H1 (cell line): ENCODE results near the gene TCF7. TPM values are rescaled to one million over a fixed set of nuclear protein-coding genes. Genes with fewer than 3 reads are reported as not detected.
A peak's percentile ranks its signal among the peaks of the same experiment; 100 is the strongest.

Source experiments
- CTCF ChIA-PET: fragments of 300-600 bp; sonication (Branson Sonifier 250); formaldehyde crosslinking; loops from one replicate; lab custom pipeline; 2021; ENCODE audit not compliant: partially characterized antibody; lab: Charles Lee
- POLR2A ChIA-PET: fragments of 300-600 bp; sonication (Branson Sonifier 250); formaldehyde crosslinking; loops from one replicate; lab custom pipeline; 2021; ENCODE audit warnings: inconsistent platforms; ENCODE audit not compliant: partially characterized antibody; lab: Charles Lee
- DNase-seq, 2 experiments: peaks; one replicate each; pipeline versions ENCODE4 v3.0.0 to v3.0.0-alpha.2; 2010 to 2022; ENCODE audit warnings: low spot score in 2 of 2, low read depth in 1 of 2, mixed read lengths in 1 of 2
- FAIRE-seq: peaks from 2 replicates; lab custom pipeline; 2011; peaks lifted over from hg19 to GRCh38; lab: Jason Lieb, UNC
- H2AFZ ChIP-seq: 2 replicates; pipeline ENCODE4 v1.8.1; 2012; ENCODE audit warnings: low read length, inconsistent platforms
- H2AK5ac ChIP-seq: 2 replicates; pipeline ENCODE4 v1.6.1; 2013; ENCODE audit warnings: low read depth, low read length
- H2BK120ac ChIP-seq: replicated peaks from 2 replicates; pipeline ENCODE3; 2013; ENCODE audit warnings: low read depth, low read length, inconsistent platforms
- H2BK12ac ChIP-seq: 2 replicates; pipeline ENCODE4 v1.6.1; 2013; ENCODE audit warnings: low read depth, low read length
- H2BK15ac ChIP-seq: 2 replicates; pipeline ENCODE4 v1.6.1; 2013; ENCODE audit warnings: low read length
- H2BK20ac ChIP-seq: 2 replicates; pipeline ENCODE4 v1.6.1; 2013; ENCODE audit warnings: low read length
- H2BK5ac ChIP-seq: 2 replicates; pipeline ENCODE4 v1.6.1; 2013; ENCODE audit warnings: low read depth, low read length
- H3K14ac ChIP-seq: 2 replicates; pipeline ENCODE4 v1.6.1; 2013; ENCODE audit warnings: inconsistent platforms; ENCODE audit not compliant: insufficient read length
- H3K18ac ChIP-seq: 2 replicates; pipeline ENCODE4 v1.6.1; 2013; ENCODE audit warnings: low read length; ENCODE audit errors: extremely low read depth
- H3K23ac ChIP-seq: 2 replicates; pipeline ENCODE4 v1.6.1; 2013; ENCODE audit warnings: inconsistent platforms; ENCODE audit not compliant: insufficient read length
- H3K23me2 ChIP-seq: 2 replicates; pipeline ENCODE4 v1.6.1; 2013; ENCODE audit warnings: low read depth, low read length
- H3K27ac ChIP-seq: 2 replicates; pipeline ENCODE4 v1.6.1; 2011; ENCODE audit warnings: low read depth, low read length, inconsistent platforms
- H3K27me3 ChIP-seq, 4 experiments: replicated peaks in 1 of 4; 1 replicate in 1 of 4; 2 replicates in 3 of 4; pipeline versions ENCODE4 v1.6.1 to v1.8.1; 2011 to 2013; ENCODE audit warnings: low read length in 3 of 4, mild to moderate bottlenecking in 3 of 4, inconsistent platforms in 2 of 4, mixed read lengths in 2 of 4, moderate library complexity in 1 of 4; ENCODE audit not compliant: control insufficient read depth in 3 of 4, insufficient read depth in 3 of 4; ENCODE audit errors: extremely low read depth in 1 of 4
- H3K36me3 ChIP-seq, 4 experiments: 2 replicates each; pipeline versions ENCODE4 v1.6.1 to v1.8.1; 2011 to 2013; ENCODE audit warnings: mild to moderate bottlenecking in 4 of 4, low read length in 3 of 4, moderate library complexity in 2 of 4, control low read depth in 1 of 4, inconsistent platforms in 1 of 4; ENCODE audit not compliant: insufficient read depth in 4 of 4, control insufficient read depth in 2 of 4
- H3K4ac ChIP-seq: replicated peaks from 2 replicates; pipeline ENCODE3; 2013; ENCODE audit warnings: low read length, low read depth, mixed read lengths, inconsistent platforms; ENCODE audit not compliant: insufficient read length
- H3K4me1 ChIP-seq, 4 experiments: replicated peaks in 1 of 4; 1 replicate in 1 of 4; 2 replicates in 3 of 4; pipeline versions ENCODE4 v1.6.1 to v1.8.1; 2011 to 2013; ENCODE audit warnings: low read length in 3 of 4, inconsistent platforms in 2 of 4, mixed read lengths in 1 of 4; ENCODE audit not compliant: insufficient read depth in 4 of 4, control insufficient read depth in 3 of 4
- H3K4me2 ChIP-seq, 2 experiments: 2 replicates each; pipeline versions ENCODE4 v1.6.1 to v1.8.1; 2011 to 2013; ENCODE audit warnings: low read depth in 2 of 2, low read length in 2 of 2, control low read depth in 1 of 2, inconsistent platforms in 1 of 2, mild to moderate bottlenecking in 1 of 2; ENCODE audit not compliant: insufficient read depth in 1 of 2
- H3K4me3 ChIP-seq, 4 experiments: fragments of 200-600, 300-600 bp in 1 of 4; sonication (generic), shearing (Covaris generic), sonication (Bioruptor Twin) in 1 of 4; 2 replicates each; pipeline versions ENCODE4 v1.5.1 to v1.8.1; 2011 to 2016; ENCODE audit warnings: low read length in 4 of 4, low read depth in 3 of 4, control low read depth in 2 of 4, inconsistent platforms in 2 of 4, mild to moderate bottlenecking in 2 of 4, mixed read lengths in 1 of 4, moderate library complexity in 1 of 4; ENCODE audit not compliant: insufficient read depth in 2 of 4; ENCODE audit errors: extremely low read depth in 1 of 4
- H3K56ac ChIP-seq: replicated peaks from 2 replicates; pipeline ENCODE3; 2013; ENCODE audit warnings: low read depth, mild to moderate bottlenecking, mixed read lengths, low read length, inconsistent platforms; ENCODE audit not compliant: insufficient read length
- H3K79me1 ChIP-seq: 2 replicates; pipeline ENCODE4 v1.6.1; 2013; ENCODE audit warnings: low read depth, low read length, control low read depth
- H3K79me2 ChIP-seq, 2 experiments: 2 replicates each; pipeline versions ENCODE4 v1.6.1 to v1.8.1; 2012 to 2013; ENCODE audit warnings: low read length in 2 of 2, mild to moderate bottlenecking in 2 of 2, inconsistent platforms in 1 of 2; ENCODE audit not compliant: insufficient read depth in 2 of 2, control insufficient read depth in 1 of 2
- H3K9ac ChIP-seq, 4 experiments: replicated peaks in 1 of 4; 1 replicate in 1 of 4; 2 replicates in 3 of 4; pipeline versions ENCODE4 v1.6.1 to v1.8.1; 2011 to 2013; ENCODE audit warnings: low read depth in 3 of 4, low read length in 3 of 4, control low read depth in 2 of 4, mild to moderate bottlenecking in 2 of 4, moderate library complexity in 2 of 4, inconsistent platforms in 1 of 4; ENCODE audit errors: extremely low read depth in 1 of 4
- H3K9me3 ChIP-seq, 2 experiments: 2 replicates each; pipeline versions ENCODE4 v1.6.1 to v1.8.1; 2012 to 2013; ENCODE audit warnings: mild to moderate bottlenecking in 2 of 2, moderate library complexity in 2 of 2, control low read depth in 1 of 2, inconsistent platforms in 1 of 2, low read depth in 1 of 2, low read length in 1 of 2, mixed read lengths in 1 of 2; ENCODE audit not compliant: insufficient read depth in 2 of 2
- H4K20me1 ChIP-seq, 2 experiments: replicated peaks in 1 of 2; 2 replicates each; pipeline versions ENCODE3 to v1.8.1; 2011 to 2013; ENCODE audit warnings: inconsistent platforms in 2 of 2, low read length in 2 of 2, mild to moderate bottlenecking in 1 of 2; ENCODE audit not compliant: insufficient read depth in 2 of 2, control insufficient read depth in 1 of 2
- H4K5ac ChIP-seq: 2 replicates; pipeline ENCODE4 v1.6.1; 2013; ENCODE audit warnings: low read length, low read depth, mixed read lengths, inconsistent platforms; ENCODE audit not compliant: insufficient read length
- H4K8ac ChIP-seq: 2 replicates; pipeline ENCODE4 v1.8.0; 2013; ENCODE audit warnings: mild to moderate bottlenecking, moderate library complexity, low read length, inconsistent platforms; ENCODE audit not compliant: insufficient read depth; ENCODE audit errors: extremely low read depth
- H4K91ac ChIP-seq: replicated peaks from 2 replicates; pipeline ENCODE3; 2013; ENCODE audit warnings: low read length, mixed read lengths, inconsistent platforms; ENCODE audit not compliant: insufficient read length
- CBX8 ChIP-seq: fragments of 300-800, 300-1000 bp; sonication (generic); IDR thresholded peaks from 2 replicates; pipeline ENCODE4 v1.7.1; 2016; ENCODE audit warnings: low read depth, low read length, borderline replicate concordance
- KDM5A ChIP-seq: fragments of 200-600 bp; IDR thresholded peaks from 2 replicates; pipeline ENCODE4 v1.7.1; 2012; ENCODE audit warnings: mild to moderate bottlenecking, low read length, inconsistent platforms, mixed read lengths
- MAFK ChIP-seq: IDR thresholded peaks from 2 replicates; pipeline ENCODE4 v1.6.1; 2012; ENCODE audit warnings: low read depth, mild to moderate bottlenecking, improper control_type of control experiment, low read length
- NRF1 ChIP-seq: IDR thresholded peaks from 2 replicates; pipeline ENCODE4 v1.6.1; 2011; ENCODE audit warnings: mild to moderate bottlenecking, low read depth, low read length, improper control_type of control experiment
- RBBP5 ChIP-seq: IDR thresholded peaks from 2 replicates; pipeline ENCODE4 v1.7.1; 2012; ENCODE audit warnings: low read depth, mild to moderate bottlenecking, inconsistent platforms, low read length, moderate library complexity, borderline replicate concordance
- SIN3A ChIP-seq, 2 experiments: IDR thresholded peaks in 1 of 2; conservative IDR thresholded peaks in 1 of 2; 2 replicates each; pipeline ENCODE4 v1.6.1; 2011 to 2012; ENCODE audit warnings: low read length in 2 of 2, improper control_type of control experiment in 1 of 2, low read depth in 1 of 2, mild to moderate bottlenecking in 1 of 2
- TAF1 ChIP-seq: IDR thresholded peaks from 2 replicates; pipeline ENCODE4 v1.6.1; 2011; ENCODE audit warnings: mild to moderate bottlenecking, low read depth, low read length
- TCF12 ChIP-seq: IDR thresholded peaks from 2 replicates; pipeline ENCODE4 v1.6.1; 2011; ENCODE audit warnings: low read depth, mild to moderate bottlenecking, low read length
- WGBS, 2 experiments: shearing (Covaris generic) in 1 of 2; methylation state at CpG; one replicate each; pipeline versions ENCODE4 v1.1.6 to v1.1.7; 2013 to 2015; ENCODE audit warnings: low lambda C conversion rate in 2 of 2, mixed read lengths in 2 of 2, inconsistent platforms in 1 of 2, low coverage in 1 of 2, missing lambda C conversion rate in 1 of 2; ENCODE audit not compliant: insufficient replicate concordance in 2 of 2, insufficient coverage in 1 of 2, insufficient read length in 1 of 2; ENCODE audit errors: extremely low coverage in 1 of 2, missing lambda C conversion rate in 1 of 2; 5-methylcytosine and 5-hydroxymethylcytosine counted together
- polyA plus RNA-seq, 7 experiments: library from polyadenylated mRNA; depleted of rRNA in 3 of 7; stranded (reverse) in 5 of 7; unstranded in 2 of 7; fragments of >200 nt in 5 of 7; fragments of 200-250 nt in 2 of 7; gene quantifications; 1 replicate in 5 of 7; 2 replicates in 1 of 7; 4 replicates in 1 of 7; pipeline versions ENCODE4 v1.2.1 to v1.2.3, GENCODE V29; 2011 to 2013; ENCODE audit warnings: missing spikeins in 2 of 7, mixed read lengths in 2 of 7
- total RNA-seq: library from RNA; stranded (reverse); fragmentation: NEBNext Ultra II Directional; extraction: Animal tissue kit (Norgen Biotek cat#: 25700); gene quantifications from 2 replicates; pipeline ENCODE4 v1.2.1, GENCODE V29; 2021

Gene TCF7
- total and polyA plus RNA-seq, 2 of the 8 experiments (the other 6 are each of a cell fraction or from before 2014, with no cell fraction given), result 4.7 to 8.5 TPM

GRCh38 chr5:134069553-134069952 is 44.9 kb upstream of the TCF7 start:
- 0 out of 2 replicates have a peak overlapping the region, but pooled peaks have one; percentile 12 for H2BK15ac ChIP-seq
- no peak overlapping the region for H2AFZ ChIP-seq
- H4K20me1 ChIP-seq, result no peaks in the 10 kb centered on the region
- no peaks in the 10 kb centered on the region; a peak in 1 of 8 replicates for H3K36me3 ChIP-seq
- no peaks in the 10 kb centered on the region for H3K79me2 ChIP-seq
- H2BK5ac ChIP-seq, result no peak overlapping the region
- H2BK20ac ChIP-seq, result no peak overlapping the region
- TF ChIP-seq KDM5A, result no peak
- no peak for TF ChIP-seq RBBP5
- TF ChIP-seq TAF1, result no peak
- no peak for TF ChIP-seq NRF1
- TF ChIP-seq TCF12, result no peak
- no peak for TF ChIP-seq SIN3A (conservative IDR thresholded peaks at IDR 0.05 in 1 of 2, IDR thresholded peaks at IDR 0.05 in 1 of 2; ENCODE audit: low read depth in 1 of 2, low read length in 2 of 2)
- no peak for TF ChIP-seq MAFK
- TF ChIP-seq CBX8, result no peak
- H2BK120ac ChIP-seq, result no peak overlapping the region
- H4K91ac ChIP-seq, result no peak overlapping the region
- no peak for DNase-seq
- peaks cover 6% of the 10 kb centered on the region; the same call in 1 of the 2 replicates for H3K23me2 ChIP-seq
- H4K5ac ChIP-seq, result no peak overlapping the region
- H4K8ac ChIP-seq, result no peak overlapping the region
- H3K18ac ChIP-seq, result no peak overlapping the region
- H2BK12ac ChIP-seq, result no peak overlapping the region
- CTCF ChIA-PET, result interaction anchor here (0.6 to 2.5 kb wide), 6 partner anchors 8 to 63 kb away, joined by 3 to 14 read pairs (median 4); no protein-coding TSS in a partner anchor
- 88% methylated on average over 6 of the region's 6 CpGs; no CpG with 5 or more reads in 1 of the 2 experiments for WGBS, 2 experiments
- no peak overlapping the region for H3K4ac ChIP-seq
- H3K14ac ChIP-seq, result no peak overlapping the region
- H3K56ac ChIP-seq, result no peak overlapping the region
- H3K79me1 ChIP-seq, result no peaks in the 10 kb centered on the region
- H3K27me3 ChIP-seq, result peaks cover 0 to 8% (median 3%) of the 10 kb centered on the region in 4 experiments; a peak in 4 of 7 replicates
- no peak overlapping the region for H3K27ac ChIP-seq
- no peak overlapping the region for H2AK5ac ChIP-seq
- H3K9ac ChIP-seq, result no peak overlapping the region
- H3K4me1 ChIP-seq, result peaks cover 0 to 7% (median 2%) of the 10 kb centered on the region in 4 experiments; a peak in 4 of 7 replicates
- no peak overlapping the region for H3K23ac ChIP-seq
- H3K4me2 ChIP-seq, result no peak overlapping the region
- no peaks in the 10 kb centered on the region for H3K9me3 ChIP-seq
- FAIRE-seq, result no peak
- H3K4me3 ChIP-seq, result no peak overlapping the region
- POLR2A ChIA-PET, result interaction anchor here (1.3 kb wide), 1 partner anchor 15 kb away, joined by 3 read pairs; no protein-coding TSS in a partner anchor
